GM23338 (cell line): ENCODE data around the gene OBSCN. TPM values are rescaled to one million over a fixed set of nuclear protein-coding genes. Genes with fewer than 3 reads are reported as not detected.

Source experiments
- ATAC-seq: fragments of 200-7000 bp; cut with Tn5 transposase; 3 replicates; pipeline ENCODE4 v1.9.1; 2020
- DNase-seq: peaks from one replicate; pipeline ENCODE4 v3.0.0-alpha.2; 2015; ENCODE audit warnings: low spot score
- H2AFZ ChIP-seq: fragments of 200-600 bp; sonication (generic); 2 replicates; pipeline ENCODE4 v1.8.0; 2016; ENCODE audit warnings: antibody characterized with exemption, mild to moderate bottlenecking, moderate library complexity
- H3F3A ChIP-seq: fragments of 200-600 bp; sonication (generic); replicated peaks from 2 replicates; pipeline ENCODE4 v1.8.0; 2017; ENCODE audit warnings: antibody characterized with exemption, mixed run types, low read depth
- H3K27ac ChIP-seq: fragments of 200-600 bp; sonication (generic); 2 replicates; pipeline ENCODE4 v1.6.1; 2016; ENCODE audit warnings: low read depth
- H3K27me3 ChIP-seq: fragments of 200-600 bp; sonication (generic); 2 replicates; pipeline ENCODE4 v1.8.0; 2016; ENCODE audit warnings: mild to moderate bottlenecking, mixed run types, moderate library complexity; ENCODE audit not compliant: insufficient read depth
- H3K36me3 ChIP-seq: fragments of 200-600 bp; sonication (generic); 2 replicates; pipeline ENCODE4 v1.8.0; 2016; ENCODE audit warnings: mild to moderate bottlenecking; ENCODE audit not compliant: insufficient read depth
- H3K4me1 ChIP-seq: fragments of 200-600 bp; sonication (generic); 2 replicates; pipeline ENCODE4 v1.8.0; 2016; ENCODE audit warnings: mild to moderate bottlenecking, moderate library complexity; ENCODE audit not compliant: insufficient read depth
- H3K4me2 ChIP-seq: fragments of 200-600 bp; sonication (generic); 2 replicates; pipeline ENCODE4 v1.7.1; 2017; ENCODE audit warnings: mixed run types
- H3K4me3 ChIP-seq: fragments of 200-600 bp; sonication (generic); 2 replicates; pipeline ENCODE4 v1.6.1; 2016; ENCODE audit warnings: mixed run types
- H3K79me2 ChIP-seq: fragments of 200-600 bp; sonication (generic); replicated peaks from 2 replicates; pipeline ENCODE4 v1.8.0; 2017; ENCODE audit warnings: mild to moderate bottlenecking; ENCODE audit not compliant: insufficient read depth
- H3K9me2 ChIP-seq: fragments of 200-600 bp; sonication (generic); 2 replicates; pipeline ENCODE4 v1.8.0; 2017; ENCODE audit not compliant: insufficient read depth
- H4K20me1 ChIP-seq: fragments of 200-600 bp; sonication (generic); replicated peaks from 2 replicates; pipeline ENCODE4 v1.8.0; 2017; ENCODE audit warnings: mild to moderate bottlenecking; ENCODE audit not compliant: insufficient read depth
- H3K27ac Mint-ChIP-seq: 2 replicates; pipeline ENCODE4 v1.8.0; 2020; ENCODE audit warnings: inconsistent platforms, mild to moderate bottlenecking, moderate library complexity, mixed read lengths
- H3K27me3 Mint-ChIP-seq: 3 replicates; pipeline ENCODE4 v1.8.0; 2022; ENCODE audit warnings: low read depth, mild to moderate bottlenecking, moderate library complexity, mixed read lengths, inconsistent platforms; ENCODE audit not compliant: insufficient read depth, poor library complexity
- H3K36me3 Mint-ChIP-seq: 3 replicates; pipeline ENCODE4 v1.8.0; 2021; ENCODE audit warnings: low read depth, mild to moderate bottlenecking, inconsistent platforms, moderate library complexity, mixed read lengths
- H3K4me1 Mint-ChIP-seq: 3 replicates; pipeline ENCODE4 v1.8.0; 2020; ENCODE audit warnings: mild to moderate bottlenecking, inconsistent platforms, mixed read lengths
- H3K4me3 Mint-ChIP-seq: 3 replicates; pipeline ENCODE4 v1.8.0; 2021; ENCODE audit warnings: moderate library complexity, mild to moderate bottlenecking, inconsistent platforms, mixed read lengths
- H3K9me3 Mint-ChIP-seq: 3 replicates; pipeline ENCODE4 v1.8.0; 2020; ENCODE audit warnings: moderate library complexity, mild to moderate bottlenecking, inconsistent platforms, mixed read lengths
- CREB1 ChIP-seq: fragments of 250-450 bp; sonication (Bioruptor Pico); IDR thresholded peaks from 2 replicates; pipeline ENCODE4 v1.5.0; 2020; ENCODE audit warnings: low read depth, mild to moderate bottlenecking, moderate library complexity
- EZH2 ChIP-seq: fragments of 200-600 bp; sonication (generic); IDR thresholded peaks from one replicate; pipeline ENCODE4 v1.8.0; 2017; ENCODE audit warnings: antibody characterized with exemption, mild to moderate bottlenecking, low read depth; ENCODE audit not compliant: unreplicated experiment
- EZH2phosphoT487 ChIP-seq: fragments of 200-600 bp; sonication (generic); IDR thresholded peaks from one replicate; pipeline ENCODE4 v1.8.1; 2018; ENCODE audit warnings: antibody characterized with exemption; ENCODE audit not compliant: unreplicated experiment
- JUNB ChIP-seq: IDR thresholded peaks from one replicate; pipeline ENCODE4 v1.6.1; 2016; ENCODE audit warnings: antibody characterized with exemption; ENCODE audit not compliant: unreplicated experiment
- NANOG ChIP-seq: IDR thresholded peaks from 2 replicates; pipeline ENCODE4 v1.6.1; 2016; ENCODE audit warnings: antibody characterized with exemption, borderline replicate concordance
- POLR2AphosphoS5 ChIP-seq: IDR thresholded peaks from 2 replicates; pipeline ENCODE4 v1.6.1; 2016; ENCODE audit warnings: antibody characterized with exemption, low read depth
- STAT1 ChIP-seq: IDR thresholded peaks from one replicate; pipeline ENCODE4 v1.6.1; 2016; ENCODE audit warnings: antibody characterized with exemption; ENCODE audit not compliant: unreplicated experiment
- ZNF114 ChIP-seq: fragments of 250-450 bp; sonication (Bioruptor Pico); IDR thresholded peaks from 2 replicates; pipeline ENCODE4 v1.5.0; 2020; ENCODE audit warnings: mild to moderate bottlenecking, moderate library complexity
- ZNF331 ChIP-seq: fragments of 250-450 bp; sonication (Bioruptor Pico); IDR thresholded peaks from 2 replicates; pipeline ENCODE4 v1.5.0; 2020; ENCODE audit warnings: low read depth, mild to moderate bottlenecking, moderate library complexity
- polyA plus RNA-seq: library from polyadenylated mRNA; unstranded; fragments of >200 nt; fragmentation: Nextera tagmentation; extraction: Ambion mirVana; gene quantifications from 2 replicates; pipeline ENCODE4 v1.2.1, GENCODE V29; 2016
- total RNA-seq: library from RNA; depleted of rRNA; stranded (reverse); fragments of >200 nt; shearing (Covaris generic); gene quantifications from 2 replicates; pipeline ENCODE4 v1.2.3, GENCODE V29; 2014
- TF ChIP-seq, protein P1 (sequence below): fragments of 250-450 bp; sonication (Bioruptor Pico); IDR thresholded peaks from 2 replicates; pipeline ENCODE4 v1.5.0; 2020; ENCODE audit warnings: mild to moderate bottlenecking, moderate library complexity
- TF ChIP-seq, protein P2 (sequence below): IDR thresholded peaks from one replicate; pipeline ENCODE4 v1.6.1; 2018; ENCODE audit warnings: antibody characterized with exemption; ENCODE audit not compliant: unreplicated experiment
- TF ChIP-seq, protein P3 (sequence below): IDR thresholded peaks from 2 replicates; pipeline ENCODE4 v1.6.1; 2016; ENCODE audit warnings: antibody characterized with exemption
- TF ChIP-seq, protein P4 (sequence below), 2 experiments: fragments of 200-600 bp in 1 of 2; sonication (generic) in 1 of 2; conservative IDR thresholded peaks; 2 replicates each; pipeline versions ENCODE4 v1.5.1 to v1.6.1; 2016 to 2017; ENCODE audit warnings: antibody characterized with exemption in 2 of 2, low read depth in 2 of 2, mild to moderate bottlenecking in 2 of 2, moderate library complexity in 1 of 2

OBSCN gene
- total and polyA plus RNA-seq, 2 experiments from 2014 or later: 8.4 to 38.5 TPM

DNA sequence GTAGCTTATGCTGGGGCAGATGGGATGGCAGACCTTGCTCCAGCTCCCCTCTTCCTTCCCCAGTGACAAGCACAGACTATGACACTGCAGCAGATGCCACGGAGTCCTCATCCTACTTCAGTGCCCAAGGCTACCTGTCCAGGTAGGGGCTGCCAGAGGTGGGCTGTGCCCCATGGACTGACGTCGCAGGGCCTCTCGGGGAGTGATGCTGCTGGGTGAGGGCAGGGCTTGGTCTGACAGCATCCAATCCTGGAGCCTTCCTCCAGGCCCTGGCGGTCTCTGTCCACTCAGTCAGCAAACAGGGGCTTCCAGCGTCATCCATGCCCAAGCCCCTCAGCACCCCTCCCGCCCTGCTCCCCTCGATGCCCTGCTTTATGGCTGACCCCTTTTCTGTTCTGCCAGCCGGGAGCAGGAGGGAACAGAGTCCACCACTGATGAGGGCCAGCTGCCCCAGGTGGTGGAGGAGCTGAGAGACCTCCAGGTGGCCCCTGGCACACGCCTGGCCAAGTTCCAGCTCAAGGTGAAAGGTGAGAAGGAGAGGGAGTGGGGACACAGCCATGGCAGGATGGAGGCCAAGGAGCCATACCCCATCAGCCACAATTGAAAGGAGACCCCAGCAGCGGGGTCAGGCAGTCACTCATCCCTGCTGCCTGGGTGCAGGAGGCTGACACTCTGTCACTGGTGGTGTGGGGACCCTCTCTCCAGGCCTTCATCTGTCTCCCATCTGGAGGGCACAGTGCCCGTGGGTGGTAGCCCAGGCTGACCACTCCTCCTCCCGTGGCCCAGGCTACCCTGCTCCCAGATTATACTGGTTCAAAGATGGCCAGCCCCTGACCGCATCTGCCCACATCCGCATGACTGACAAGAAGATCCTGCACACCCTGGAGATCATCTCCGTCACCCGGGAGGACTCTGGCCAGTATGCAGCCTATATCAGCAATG is 125.2 kb downstream of the OBSCN start:
- TF ChIP-seq EZH2 (no peak), JUNB (no peak), NANOG (no peak), ZNF114 (CRISPR knock-in tag) (no peak), ZNF331 (no peak), EZH2phosphoT487 (no peak), STAT1 (no peak), POLR2AphosphoS5 (no peak), CREB1 (CRISPR knock-in tag) (no peak)
- TF ChIP-seq, protein P1, sequence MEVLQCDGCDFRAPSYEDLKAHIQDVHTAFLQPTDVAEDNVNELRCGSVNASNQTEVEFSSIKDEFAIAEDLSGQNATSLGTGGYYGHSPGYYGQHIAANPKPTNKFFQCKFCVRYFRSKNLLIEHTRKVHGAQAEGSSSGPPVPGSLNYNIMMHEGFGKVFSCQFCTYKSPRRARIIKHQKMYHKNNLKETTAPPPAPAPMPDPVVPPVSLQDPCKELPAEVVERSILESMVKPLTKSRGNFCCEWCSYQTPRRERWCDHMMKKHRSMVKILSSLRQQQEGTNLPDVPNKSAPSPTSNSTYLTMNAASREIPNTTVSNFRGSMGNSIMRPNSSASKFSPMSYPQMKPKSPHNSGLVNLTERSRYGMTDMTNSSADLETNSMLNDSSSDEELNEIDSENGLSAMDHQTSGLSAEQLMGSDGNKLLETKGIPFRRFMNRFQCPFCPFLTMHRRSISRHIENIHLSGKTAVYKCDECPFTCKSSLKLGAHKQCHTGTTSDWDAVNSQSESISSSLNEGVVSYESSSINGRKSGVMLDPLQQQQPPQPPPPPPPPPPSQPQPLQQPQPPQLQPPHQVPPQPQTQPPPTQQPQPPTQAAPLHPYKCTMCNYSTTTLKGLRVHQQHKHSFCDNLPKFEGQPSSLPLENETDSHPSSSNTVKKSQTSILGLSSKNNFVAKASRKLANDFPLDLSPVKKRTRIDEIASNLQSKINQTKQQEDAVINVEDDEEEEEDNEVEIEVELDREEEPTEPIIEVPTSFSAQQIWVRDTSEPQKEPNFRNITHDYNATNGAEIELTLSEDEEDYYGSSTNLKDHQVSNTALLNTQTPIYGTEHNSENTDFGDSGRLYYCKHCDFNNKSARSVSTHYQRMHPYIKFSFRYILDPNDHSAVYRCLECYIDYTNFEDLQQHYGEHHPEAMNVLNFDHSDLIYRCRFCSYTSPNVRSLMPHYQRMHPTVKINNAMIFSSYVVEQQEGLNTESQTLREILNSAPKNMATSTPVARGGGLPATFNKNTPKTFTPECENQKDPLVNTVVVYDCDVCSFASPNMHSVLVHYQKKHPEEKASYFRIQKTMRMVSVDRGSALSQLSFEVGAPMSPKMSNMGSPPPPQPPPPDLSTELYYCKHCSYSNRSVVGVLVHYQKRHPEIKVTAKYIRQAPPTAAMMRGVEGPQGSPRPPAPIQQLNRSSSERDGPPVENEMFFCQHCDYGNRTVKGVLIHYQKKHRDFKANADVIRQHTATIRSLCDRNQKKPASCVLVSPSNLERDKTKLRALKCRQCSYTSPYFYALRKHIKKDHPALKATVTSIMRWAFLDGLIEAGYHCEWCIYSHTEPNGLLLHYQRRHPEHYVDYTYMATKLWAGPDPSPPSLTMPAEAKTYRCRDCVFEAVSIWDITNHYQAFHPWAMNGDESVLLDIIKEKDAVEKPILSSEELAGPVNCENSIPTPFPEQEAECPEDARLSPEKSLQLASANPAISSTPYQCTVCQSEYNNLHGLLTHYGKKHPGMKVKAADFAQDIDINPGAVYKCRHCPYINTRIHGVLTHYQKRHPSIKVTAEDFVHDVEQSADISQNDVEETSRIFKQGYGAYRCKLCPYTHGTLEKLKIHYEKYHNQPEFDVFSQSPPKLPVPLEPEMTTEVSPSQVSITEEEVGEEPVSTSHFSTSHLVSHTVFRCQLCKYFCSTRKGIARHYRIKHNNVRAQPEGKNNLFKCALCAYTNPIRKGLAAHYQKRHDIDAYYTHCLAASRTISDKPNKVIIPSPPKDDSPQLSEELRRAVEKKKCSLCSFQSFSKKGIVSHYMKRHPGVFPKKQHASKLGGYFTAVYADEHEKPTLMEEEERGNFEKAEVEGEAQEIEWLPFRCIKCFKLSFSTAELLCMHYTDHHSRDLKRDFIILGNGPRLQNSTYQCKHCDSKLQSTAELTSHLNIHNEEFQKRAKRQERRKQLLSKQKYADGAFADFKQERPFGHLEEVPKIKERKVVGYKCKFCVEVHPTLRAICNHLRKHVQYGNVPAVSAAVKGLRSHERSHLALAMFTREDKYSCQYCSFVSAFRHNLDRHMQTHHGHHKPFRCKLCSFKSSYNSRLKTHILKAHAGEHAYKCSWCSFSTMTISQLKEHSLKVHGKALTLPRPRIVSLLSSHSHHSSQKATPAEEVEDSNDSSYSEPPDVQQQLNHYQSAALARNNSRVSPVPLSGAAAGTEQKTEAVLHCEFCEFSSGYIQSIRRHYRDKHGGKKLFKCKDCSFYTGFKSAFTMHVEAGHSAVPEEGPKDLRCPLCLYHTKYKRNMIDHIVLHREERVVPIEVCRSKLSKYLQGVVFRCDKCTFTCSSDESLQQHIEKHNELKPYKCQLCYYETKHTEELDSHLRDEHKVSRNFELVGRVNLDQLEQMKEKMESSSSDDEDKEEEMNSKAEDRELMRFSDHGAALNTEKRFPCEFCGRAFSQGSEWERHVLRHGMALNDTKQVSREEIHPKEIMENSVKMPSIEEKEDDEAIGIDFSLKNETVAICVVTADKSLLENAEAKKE (CRISPR knock-in tag): no peak
- TF ChIP-seq, protein P2, sequence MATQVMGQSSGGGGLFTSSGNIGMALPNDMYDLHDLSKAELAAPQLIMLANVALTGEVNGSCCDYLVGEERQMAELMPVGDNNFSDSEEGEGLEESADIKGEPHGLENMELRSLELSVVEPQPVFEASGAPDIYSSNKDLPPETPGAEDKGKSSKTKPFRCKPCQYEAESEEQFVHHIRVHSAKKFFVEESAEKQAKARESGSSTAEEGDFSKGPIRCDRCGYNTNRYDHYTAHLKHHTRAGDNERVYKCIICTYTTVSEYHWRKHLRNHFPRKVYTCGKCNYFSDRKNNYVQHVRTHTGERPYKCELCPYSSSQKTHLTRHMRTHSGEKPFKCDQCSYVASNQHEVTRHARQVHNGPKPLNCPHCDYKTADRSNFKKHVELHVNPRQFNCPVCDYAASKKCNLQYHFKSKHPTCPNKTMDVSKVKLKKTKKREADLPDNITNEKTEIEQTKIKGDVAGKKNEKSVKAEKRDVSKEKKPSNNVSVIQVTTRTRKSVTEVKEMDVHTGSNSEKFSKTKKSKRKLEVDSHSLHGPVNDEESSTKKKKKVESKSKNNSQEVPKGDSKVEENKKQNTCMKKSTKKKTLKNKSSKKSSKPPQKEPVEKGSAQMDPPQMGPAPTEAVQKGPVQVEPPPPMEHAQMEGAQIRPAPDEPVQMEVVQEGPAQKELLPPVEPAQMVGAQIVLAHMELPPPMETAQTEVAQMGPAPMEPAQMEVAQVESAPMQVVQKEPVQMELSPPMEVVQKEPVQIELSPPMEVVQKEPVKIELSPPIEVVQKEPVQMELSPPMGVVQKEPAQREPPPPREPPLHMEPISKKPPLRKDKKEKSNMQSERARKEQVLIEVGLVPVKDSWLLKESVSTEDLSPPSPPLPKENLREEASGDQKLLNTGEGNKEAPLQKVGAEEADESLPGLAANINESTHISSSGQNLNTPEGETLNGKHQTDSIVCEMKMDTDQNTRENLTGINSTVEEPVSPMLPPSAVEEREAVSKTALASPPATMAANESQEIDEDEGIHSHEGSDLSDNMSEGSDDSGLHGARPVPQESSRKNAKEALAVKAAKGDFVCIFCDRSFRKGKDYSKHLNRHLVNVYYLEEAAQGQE: no peak
- TF ChIP-seq, protein P3, sequence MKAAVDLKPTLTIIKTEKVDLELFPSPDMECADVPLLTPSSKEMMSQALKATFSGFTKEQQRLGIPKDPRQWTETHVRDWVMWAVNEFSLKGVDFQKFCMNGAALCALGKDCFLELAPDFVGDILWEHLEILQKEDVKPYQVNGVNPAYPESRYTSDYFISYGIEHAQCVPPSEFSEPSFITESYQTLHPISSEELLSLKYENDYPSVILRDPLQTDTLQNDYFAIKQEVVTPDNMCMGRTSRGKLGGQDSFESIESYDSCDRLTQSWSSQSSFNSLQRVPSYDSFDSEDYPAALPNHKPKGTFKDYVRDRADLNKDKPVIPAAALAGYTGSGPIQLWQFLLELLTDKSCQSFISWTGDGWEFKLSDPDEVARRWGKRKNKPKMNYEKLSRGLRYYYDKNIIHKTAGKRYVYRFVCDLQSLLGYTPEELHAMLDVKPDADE: no peak
- TF ChIP-seq, protein P4, sequence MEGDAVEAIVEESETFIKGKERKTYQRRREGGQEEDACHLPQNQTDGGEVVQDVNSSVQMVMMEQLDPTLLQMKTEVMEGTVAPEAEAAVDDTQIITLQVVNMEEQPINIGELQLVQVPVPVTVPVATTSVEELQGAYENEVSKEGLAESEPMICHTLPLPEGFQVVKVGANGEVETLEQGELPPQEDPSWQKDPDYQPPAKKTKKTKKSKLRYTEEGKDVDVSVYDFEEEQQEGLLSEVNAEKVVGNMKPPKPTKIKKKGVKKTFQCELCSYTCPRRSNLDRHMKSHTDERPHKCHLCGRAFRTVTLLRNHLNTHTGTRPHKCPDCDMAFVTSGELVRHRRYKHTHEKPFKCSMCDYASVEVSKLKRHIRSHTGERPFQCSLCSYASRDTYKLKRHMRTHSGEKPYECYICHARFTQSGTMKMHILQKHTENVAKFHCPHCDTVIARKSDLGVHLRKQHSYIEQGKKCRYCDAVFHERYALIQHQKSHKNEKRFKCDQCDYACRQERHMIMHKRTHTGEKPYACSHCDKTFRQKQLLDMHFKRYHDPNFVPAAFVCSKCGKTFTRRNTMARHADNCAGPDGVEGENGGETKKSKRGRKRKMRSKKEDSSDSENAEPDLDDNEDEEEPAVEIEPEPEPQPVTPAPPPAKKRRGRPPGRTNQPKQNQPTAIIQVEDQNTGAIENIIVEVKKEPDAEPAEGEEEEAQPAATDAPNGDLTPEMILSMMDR (conservative IDR thresholded peaks at IDR 0.05; ENCODE audit: low read depth in 2 of 2): no peak
- Mint-ChIP-seq H3K36me3 (0 out of 3 replicates have a peak, but pooled peaks cover 4% of the 10 kb centered on the region), H3K9me3 (no peaks in the 10 kb centered on the region)

More for the DNA sequence above, 125.2 kb downstream of the OBSCN start:
- no peaks in the 10 kb centered on the region for H4K20me1 ChIP-seq
- DNase-seq (no peak), ATAC-seq (no peak)
- no peaks in the 10 kb centered on the region for H3K4me1 ChIP-seq
- no peak overlapping the region for H3K27ac ChIP-seq
- Mint-ChIP-seq H3K4me3 (no peak overlapping the region), H3K27ac (no peak overlapping the region), H3K27me3 (peaks cover 1% of the 10 kb centered on the region), H3K4me1 (no peaks in the 10 kb centered on the region)
- no peaks in the 10 kb centered on the region for H3F3A ChIP-seq
- H2AFZ ChIP-seq: no peak overlapping the region
- H3K9me2 ChIP-seq: no peaks in the 10 kb centered on the region
- no peaks in the 10 kb centered on the region for H3K27me3 ChIP-seq
- H3K4me3 ChIP-seq: no peak overlapping the region
- no peaks in the 10 kb centered on the region for H3K79me2 ChIP-seq
- H3K36me3 ChIP-seq: no peaks in the 10 kb centered on the region
- no peak overlapping the region for H3K4me2 ChIP-seq
